Neuron (in vitro differentiated cells): Measurements from ENCODE around the gene PLPPR3.

Experiments
- H2AFZ ChIP-seq: one replicate; pipeline ENCODE4 v1.6.1; 2013; ENCODE audit warnings: low read depth, mild to moderate bottlenecking, inconsistent platforms, low read length, moderate library complexity
- H3K27me3 ChIP-seq: one replicate; pipeline ENCODE4 v1.6.1; 2013; ENCODE audit warnings: low read length; ENCODE audit not compliant: insufficient read depth
- H3K36me3 ChIP-seq: one replicate; pipeline ENCODE4 v1.6.1; 2013; ENCODE audit warnings: low read length; ENCODE audit not compliant: insufficient read depth
- H3K4me1 ChIP-seq: one replicate; pipeline ENCODE4 v1.6.1; 2013; ENCODE audit warnings: low read length; ENCODE audit not compliant: insufficient read depth
- H3K4me3 ChIP-seq: 2 replicates; pipeline ENCODE4 v1.5.1; 2013; ENCODE audit warnings: mild to moderate bottlenecking, low read length, moderate library complexity
- H3K9me3 ChIP-seq: one replicate; pipeline ENCODE4 v1.6.1; 2013; ENCODE audit warnings: low read length

Gene PLPPR3

DNA sequence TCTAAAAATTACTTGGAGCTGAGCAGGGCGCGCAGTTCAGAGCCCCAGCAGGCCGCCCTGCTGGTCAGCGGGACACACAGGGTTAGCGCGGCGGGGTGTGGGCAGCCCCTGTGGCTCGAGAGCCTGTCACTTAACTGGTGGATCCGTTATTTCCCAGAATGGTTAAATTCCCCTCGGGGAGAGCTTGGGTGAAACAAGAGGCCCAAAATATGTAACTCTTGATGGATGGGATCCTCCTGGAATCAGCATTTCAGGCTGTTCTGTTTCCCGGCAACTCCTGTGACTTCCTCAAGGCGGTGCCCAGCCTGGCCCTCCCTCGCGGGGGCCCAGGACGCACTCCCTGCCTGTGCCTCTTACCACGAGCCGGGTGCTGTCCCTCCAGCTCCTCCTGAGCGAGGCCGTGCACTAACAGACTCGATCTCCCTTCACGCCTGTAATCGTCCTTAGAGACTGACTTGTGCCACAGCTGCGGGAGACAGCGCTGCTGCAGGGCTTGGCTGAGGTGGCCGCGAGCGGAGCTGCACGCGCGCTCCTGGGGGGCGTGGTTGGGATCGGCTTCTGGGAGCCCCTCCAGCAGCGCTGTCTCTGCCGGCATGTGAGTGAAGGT, 14.8 kb downstream of the PLPPR3 start:
- no peak overlapping the region for H2AFZ ChIP-seq
- H3K36me3 ChIP-seq, result peaks cover 96% of the 10 kb centered on the region
- H3K4me1 ChIP-seq, result peaks cover 9% of the 10 kb centered on the region
- no peaks in the 10 kb centered on the region for H3K9me3 ChIP-seq
- H3K4me3 ChIP-seq, result no peak overlapping the region
- no peaks in the 10 kb centered on the region for H3K27me3 ChIP-seq

DNA sequence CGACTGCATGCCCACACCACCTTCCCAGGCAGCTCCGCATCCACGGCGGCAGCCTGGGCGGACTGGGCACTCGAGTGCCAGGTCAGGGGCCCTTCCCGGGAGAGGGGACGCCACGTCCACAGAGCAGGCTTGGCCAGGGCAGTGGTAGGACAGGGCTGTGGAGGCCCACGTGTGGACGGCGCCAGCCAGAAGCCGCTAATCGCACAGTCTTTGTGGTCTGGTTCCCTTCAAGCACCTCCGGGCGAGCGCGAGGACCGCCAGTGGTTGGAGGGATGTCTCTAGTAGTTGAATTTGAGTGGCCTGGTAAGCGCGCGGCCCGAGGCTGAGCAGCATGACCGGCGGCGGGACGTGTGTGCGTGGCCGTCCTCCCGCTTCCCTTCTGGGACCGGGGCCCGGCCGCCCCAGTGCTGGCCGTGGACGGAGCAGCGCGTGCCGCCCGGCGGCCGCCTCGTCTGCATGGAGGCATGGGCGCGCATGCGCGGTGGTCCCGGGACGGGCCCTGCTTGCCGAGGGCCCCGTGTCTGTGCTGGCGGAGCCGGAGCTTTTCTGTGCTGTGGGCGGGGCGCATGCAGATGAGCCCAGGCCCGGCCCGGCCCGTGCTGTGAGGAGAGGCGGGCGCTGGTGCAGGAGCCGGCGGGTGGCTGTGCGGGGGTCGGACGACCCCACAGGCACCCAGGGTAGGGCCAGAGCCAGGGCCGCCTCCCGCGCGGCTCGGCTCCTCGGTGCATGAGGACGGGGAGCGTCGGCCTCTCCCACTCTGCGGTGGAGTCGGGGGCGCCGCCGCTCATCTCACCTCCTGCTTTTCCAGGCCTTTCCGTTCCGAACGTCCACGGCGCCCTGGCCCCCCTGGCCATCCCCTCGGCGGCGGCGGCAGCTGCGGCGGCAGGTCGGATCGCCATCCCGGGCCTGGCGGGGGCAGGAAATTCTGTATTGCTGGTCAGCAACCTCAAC, 15.9 kb downstream of the PLPPR3 start:
- H3K36me3 ChIP-seq, result peaks cover 96% of the 10 kb centered on the region
- no peak overlapping the region for H2AFZ ChIP-seq
- H3K4me3 ChIP-seq, result no peak overlapping the region
- H3K27me3 ChIP-seq, result no peaks in the 10 kb centered on the region
- no peaks in the 10 kb centered on the region for H3K9me3 ChIP-seq
- peaks cover 20% of the 10 kb centered on the region for H3K4me1 ChIP-seq

DNA sequence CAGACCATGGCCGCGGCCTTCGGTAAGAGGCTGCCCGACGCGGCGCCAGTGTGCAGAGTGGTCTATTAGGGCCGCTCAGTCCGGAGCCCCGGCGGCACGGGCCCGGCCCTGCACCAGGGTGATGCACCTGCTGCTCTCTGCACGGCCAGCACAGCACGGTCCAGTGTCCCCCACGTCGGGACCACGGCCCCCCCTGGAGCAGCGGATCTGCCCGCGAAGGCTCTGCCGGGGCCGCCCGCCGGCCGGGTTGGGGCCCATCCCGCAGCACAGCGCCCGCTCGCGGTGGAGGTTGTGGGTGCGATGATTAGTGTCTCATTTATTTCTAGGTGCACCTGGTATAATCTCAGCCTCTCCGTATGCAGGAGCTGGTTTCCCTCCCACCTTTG, 16.6 kb downstream of the PLPPR3 start:
- H2AFZ ChIP-seq, result no peak overlapping the region
- no peak overlapping the region for H3K4me3 ChIP-seq
- H3K36me3 ChIP-seq, result peaks cover 96% of the 10 kb centered on the region
- peaks cover 27% of the 10 kb centered on the region for H3K4me1 ChIP-seq
- no peaks in the 10 kb centered on the region for H3K27me3 ChIP-seq
- no peaks in the 10 kb centered on the region for H3K9me3 ChIP-seq

DNA sequence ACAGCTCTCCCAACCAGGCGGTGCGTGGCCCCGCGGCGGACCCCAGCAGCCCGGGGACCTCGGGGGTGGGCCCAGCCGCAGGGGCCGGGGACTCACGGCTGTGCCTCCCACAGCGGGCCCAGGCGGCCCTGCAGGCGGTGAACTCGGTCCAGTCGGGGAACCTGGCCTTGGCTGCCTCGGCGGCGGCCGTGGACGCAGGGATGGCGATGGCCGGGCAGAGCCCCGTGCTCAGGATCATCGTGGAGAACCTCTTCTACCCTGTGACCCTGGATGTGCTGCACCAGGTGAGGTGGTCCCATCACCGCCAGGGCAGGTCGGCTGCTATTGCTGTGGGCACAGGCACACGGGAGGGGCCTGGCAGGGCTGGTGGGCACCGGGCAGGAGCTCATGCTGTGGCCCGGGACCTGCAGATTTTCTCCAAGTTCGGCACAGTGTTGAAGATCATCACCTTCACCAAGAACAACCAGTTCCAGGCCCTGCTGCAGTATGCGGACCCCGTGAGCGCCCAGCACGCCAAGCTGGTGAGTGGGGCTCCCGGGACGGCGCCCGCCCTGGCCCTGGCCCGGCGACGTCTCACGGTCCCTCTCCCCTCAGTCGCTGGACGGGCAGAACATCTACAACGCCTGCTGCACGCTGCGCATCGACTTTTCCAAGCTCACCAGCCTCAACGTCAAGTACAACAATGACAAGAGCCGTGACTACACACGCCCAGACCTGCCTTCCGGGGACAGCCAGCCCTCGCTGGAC, 17.2 kb downstream of the PLPPR3 start:
- H3K36me3 ChIP-seq, result peaks cover 93% of the 10 kb centered on the region
- no peak overlapping the region for H3K4me3 ChIP-seq
- H3K27me3 ChIP-seq, result no peaks in the 10 kb centered on the region
- no peaks in the 10 kb centered on the region for H3K9me3 ChIP-seq
- H3K4me1 ChIP-seq, result peaks cover 32% of the 10 kb centered on the region
- no peak overlapping the region for H2AFZ ChIP-seq

DNA sequence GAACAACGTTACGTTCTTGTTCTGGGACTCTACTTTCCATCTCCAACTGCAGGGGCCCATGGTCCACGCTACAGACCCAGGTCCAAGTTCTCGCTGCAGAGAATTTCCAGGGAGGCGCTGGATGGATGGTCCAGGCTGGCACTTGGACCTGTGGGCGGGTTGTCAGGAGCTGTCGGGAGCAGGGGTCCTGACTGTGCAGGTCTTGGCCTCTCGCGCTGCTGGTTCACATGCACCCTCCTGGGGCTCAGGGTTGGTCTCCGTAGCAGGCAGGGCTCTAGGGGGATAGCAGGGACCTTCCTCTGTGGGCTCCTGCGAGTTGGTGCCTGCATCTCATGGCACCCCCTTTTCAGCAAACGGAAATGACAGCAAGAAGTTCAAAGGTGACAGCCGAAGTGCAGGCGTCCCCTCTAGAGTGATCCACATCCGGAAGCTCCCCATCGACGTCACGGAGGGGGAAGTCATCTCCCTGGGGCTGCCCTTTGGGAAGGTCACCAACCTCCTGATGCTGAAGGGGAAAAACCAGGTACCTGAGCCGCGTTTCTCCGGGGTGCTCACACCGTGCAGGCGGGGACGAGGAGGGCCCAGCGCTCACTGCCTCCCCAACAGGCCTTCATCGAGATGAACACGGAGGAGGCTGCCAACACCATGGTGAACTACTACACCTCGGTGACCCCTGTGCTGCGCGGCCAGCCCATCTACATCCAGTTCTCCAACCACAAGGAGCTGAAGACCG, 17.9 kb downstream of the PLPPR3 start:
- Histone ChIP-seq H3K9me3 (no peaks in the 10 kb centered on the region), H3K36me3 (peaks cover 90% of the 10 kb centered on the region), H3K27me3 (no peaks in the 10 kb centered on the region), H2AFZ (no peak overlapping the region), H3K4me1 (peaks cover 39% of the 10 kb centered on the region), H3K4me3 (no peak overlapping the region)

DNA sequence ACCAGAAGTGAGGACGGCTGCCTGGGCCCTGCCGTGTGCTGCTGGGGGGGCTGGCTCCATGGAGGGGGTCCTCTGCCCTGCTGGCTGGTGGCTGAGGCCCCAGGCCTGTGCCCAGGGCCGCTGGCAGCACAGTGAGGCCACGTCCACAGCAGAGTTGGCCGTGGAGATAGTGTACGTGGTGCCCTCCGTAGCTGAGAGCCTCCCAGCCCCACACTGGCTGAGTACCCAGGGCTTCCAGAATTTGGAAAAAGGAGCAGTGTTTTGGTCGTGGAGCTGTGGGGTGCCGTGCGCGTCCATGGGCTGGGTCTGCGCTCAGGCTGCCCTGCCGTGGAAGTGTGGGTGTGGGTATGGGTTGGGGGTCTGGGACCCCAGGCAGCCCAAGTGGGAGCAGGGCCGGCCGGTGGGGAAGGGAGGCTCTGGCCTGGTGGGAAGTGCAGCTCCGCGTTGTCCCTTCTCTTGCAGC, 18.6 kb downstream of the PLPPR3 start:
- no peak overlapping the region for H3K4me3 ChIP-seq
- H3K4me1 ChIP-seq, result peaks cover 42% of the 10 kb centered on the region
- no peaks in the 10 kb centered on the region for H3K27me3 ChIP-seq
- H3K9me3 ChIP-seq, result no peaks in the 10 kb centered on the region
- H3K36me3 ChIP-seq, result peaks cover 83% of the 10 kb centered on the region
- H2AFZ ChIP-seq, result no peak overlapping the region

DNA sequence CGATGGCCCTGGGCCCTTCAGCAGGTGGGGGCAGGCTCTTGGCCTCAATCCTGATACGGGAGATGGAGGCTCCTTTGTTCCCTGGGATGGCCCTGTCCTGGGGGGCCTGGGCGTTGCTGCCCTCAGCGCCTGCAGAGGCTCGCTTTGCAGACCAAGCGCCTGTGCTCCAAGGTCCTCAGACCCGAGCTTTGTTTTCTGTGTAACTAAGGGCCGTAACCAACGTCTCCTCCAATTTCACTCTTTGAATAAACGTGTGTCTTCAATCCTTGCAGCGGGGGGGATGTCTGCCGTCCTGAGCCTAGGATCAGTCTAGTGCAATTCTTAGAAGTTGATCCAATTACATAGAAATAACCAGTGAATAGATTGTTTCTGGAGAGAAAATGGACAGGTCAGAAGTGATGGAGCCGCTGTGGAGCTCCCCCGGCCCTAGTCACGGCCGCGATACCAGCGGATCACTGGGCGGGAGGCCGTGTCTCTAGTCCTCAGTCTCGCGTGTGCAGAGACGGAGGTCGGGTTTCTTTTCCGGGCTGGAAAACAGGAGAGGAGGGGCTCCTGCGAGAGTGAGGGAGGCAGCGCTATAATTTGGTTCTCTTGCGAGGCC, 19.2 kb downstream of the PLPPR3 start:
- Histone ChIP-seq H3K36me3 (peaks cover 78% of the 10 kb centered on the region), H3K4me3 (no peak overlapping the region), H3K9me3 (no peaks in the 10 kb centered on the region), H3K4me1 (peaks cover 42% of the 10 kb centered on the region), H3K27me3 (no peaks in the 10 kb centered on the region), H2AFZ (no peak overlapping the region)

DNA sequence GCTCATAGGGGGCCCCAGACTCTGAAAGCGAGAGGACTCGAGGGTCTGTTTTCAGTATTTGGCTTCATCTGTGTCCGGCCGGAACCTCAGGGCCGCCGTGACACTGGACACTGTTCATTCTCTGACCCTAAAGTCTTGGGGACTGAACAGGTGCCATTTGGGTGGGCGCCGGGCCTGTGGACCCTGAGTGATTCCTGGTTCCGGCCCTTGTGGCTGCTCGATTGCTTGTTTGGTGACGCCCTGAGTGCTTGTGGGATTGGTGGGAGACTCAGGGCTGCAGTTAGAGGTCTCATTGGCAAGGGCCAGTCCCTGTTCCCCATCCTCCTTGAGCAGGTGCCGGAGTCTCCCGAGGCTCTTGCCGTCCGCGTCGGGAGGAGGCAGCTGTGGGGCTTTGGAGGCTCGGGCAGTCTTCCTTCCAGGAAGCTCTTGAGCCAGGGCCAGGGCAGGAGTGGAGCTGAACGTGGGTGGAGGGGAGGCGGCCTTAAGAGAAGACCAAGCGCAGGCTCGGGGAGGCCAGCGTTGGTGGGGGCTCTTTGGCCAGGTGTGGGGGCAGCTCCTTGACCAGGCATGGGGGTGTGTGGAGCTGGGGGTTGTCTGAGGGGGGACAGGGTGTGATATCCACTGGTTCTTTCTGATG, 19.8 kb downstream of the PLPPR3 start:
- no peak overlapping the region for H2AFZ ChIP-seq
- no peaks in the 10 kb centered on the region for H3K9me3 ChIP-seq
- no peak overlapping the region for H3K4me3 ChIP-seq
- peaks cover 42% of the 10 kb centered on the region for H3K4me1 ChIP-seq
- peaks cover 72% of the 10 kb centered on the region for H3K36me3 ChIP-seq
- H3K27me3 ChIP-seq, result no peaks in the 10 kb centered on the region

DNA sequence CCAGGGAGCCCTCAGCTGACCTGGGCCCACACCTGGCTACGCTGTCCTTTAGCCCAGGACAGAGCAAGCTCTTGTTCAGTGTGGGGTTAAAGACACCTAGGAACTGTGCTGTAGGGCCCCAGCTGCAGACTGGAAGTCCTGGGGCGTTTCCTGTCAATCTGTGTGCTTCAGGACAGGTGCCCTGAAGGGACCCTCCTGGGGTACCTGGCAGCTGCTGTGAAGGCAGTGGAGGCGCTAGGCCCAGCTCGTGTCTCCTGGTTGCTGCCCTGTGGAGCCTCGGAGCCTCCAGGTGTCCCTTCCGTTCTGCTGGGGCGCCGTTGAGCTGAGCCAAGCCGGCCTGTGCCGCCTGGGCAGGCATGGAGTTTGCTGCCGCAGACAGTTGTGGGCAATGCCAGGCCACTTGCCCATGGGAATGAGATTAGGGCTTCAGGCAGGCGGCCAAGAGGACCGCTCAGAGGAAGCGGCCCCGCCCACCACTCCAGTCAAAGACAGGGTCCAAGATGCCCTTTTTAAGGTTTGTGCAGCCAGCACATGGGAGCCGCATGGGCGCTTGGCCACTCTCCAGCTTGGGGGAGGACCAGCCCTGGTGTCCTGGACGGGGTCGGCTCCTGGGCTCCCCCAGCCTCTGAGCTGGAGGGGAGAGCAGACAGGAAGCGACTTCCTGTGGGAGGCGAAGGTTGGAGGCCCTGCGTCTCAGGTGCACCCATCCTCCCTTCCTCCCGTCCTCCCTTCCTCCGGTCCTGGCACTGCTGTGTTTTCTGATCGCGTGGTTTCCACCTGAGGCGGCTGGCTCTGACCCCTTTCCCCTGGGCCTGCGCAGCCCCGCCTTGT, 20.5 kb downstream of the PLPPR3 start:
- Histone ChIP-seq H3K9me3 (no peaks in the 10 kb centered on the region), H3K4me1 (peaks cover 44% of the 10 kb centered on the region), H2AFZ (no peak overlapping the region), H3K36me3 (peaks cover 64% of the 10 kb centered on the region), H3K27me3 (no peaks in the 10 kb centered on the region), H3K4me3 (no peak overlapping the region)

DNA sequence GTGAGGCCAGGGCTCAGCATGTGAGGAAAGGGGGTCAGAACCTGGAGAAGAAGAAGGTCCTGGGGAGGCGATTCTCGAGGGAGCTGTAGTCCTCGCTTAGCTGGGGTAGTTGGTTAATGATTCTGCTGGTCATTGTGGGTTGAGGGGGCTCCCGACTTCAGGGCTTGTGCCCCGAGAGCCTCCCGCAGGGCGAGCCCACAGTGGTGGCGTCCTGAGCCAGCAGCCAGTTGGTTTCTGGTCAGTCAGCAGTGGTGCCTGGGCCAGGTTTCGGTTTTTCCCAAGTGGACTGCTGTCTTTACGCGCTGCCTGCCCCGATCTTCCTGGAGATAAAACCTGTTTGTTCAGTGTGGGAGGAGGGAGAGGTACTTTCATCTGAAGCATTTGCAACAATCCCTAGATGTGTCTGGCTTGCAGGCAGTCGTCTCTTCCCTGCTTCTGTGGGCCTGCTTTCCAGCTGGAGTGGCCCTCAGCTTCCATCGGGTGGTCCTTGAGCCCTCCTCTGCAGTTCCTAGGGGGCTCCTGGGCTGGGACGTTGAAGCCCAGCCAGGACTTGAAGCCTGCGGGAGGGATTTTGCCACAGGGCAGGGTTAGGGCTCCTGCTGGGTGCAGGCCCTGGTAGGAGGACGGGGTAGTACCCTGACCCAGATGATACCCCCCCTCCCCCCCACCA, 21.3 kb downstream of the PLPPR3 start:
- peaks cover 57% of the 10 kb centered on the region for H3K36me3 ChIP-seq
- H2AFZ ChIP-seq, result no peak overlapping the region
- H3K4me1 ChIP-seq, result peaks cover 44% of the 10 kb centered on the region
- H3K27me3 ChIP-seq, result no peaks in the 10 kb centered on the region
- no peak overlapping the region for H3K4me3 ChIP-seq
- H3K9me3 ChIP-seq, result no peaks in the 10 kb centered on the region
